GM12878 (cell line): ENCODE data around the gene ARHGEF16. TPM values are rescaled to one million over a fixed set of nuclear protein-coding genes. Genes with fewer than 3 reads are reported as not detected.

Experiments used
- ATAC-seq: fragments of 200-7000 bp; cut with Tn5 transposase; 3 replicates; pipeline ENCODE4 v1.9.1; 2020; ENCODE audit warnings: mild to moderate bottlenecking, moderate library complexity
- BruUV-seq: library from RNA; stranded (reverse); fragments of 400-500 nt; replicated peaks from 2 replicates; lab custom pipeline; 2021; lab: Mats Ljungman, UMichigan
- CTCF ChIA-PET: fragments of 300-600 bp; sonication (Branson Sonifier 250); formaldehyde crosslinking; extraction: SDS; loops from one replicate; lab custom pipeline; 2021; ENCODE audit warnings: inconsistent platforms; lab: Yijun Ruan, JAX
- POLR2A ChIA-PET: fragments of 350-600 bp; formaldehyde crosslinking; extraction: SDS; loops from one replicate; lab custom pipeline; 2021; ENCODE audit warnings: inconsistent platforms; lab: Charles Lee
- RAD21 ChIA-PET: fragments of 300-600 bp; sonication (Branson Sonifier 250); formaldehyde crosslinking; loops from one replicate; lab custom pipeline; 2023; ENCODE audit warnings: antibody characterized with exemption; ENCODE audit not compliant: unreplicated experiment; lab: Charles Lee
- SMC1A ChIA-PET: fragments of 300-600 bp; sonication (Branson Sonifier 250); formaldehyde crosslinking; loops from one replicate; lab custom pipeline; 2023; ENCODE audit not compliant: unreplicated experiment, uncharacterized antibody; lab: Charles Lee
- DNase-seq: peaks from one replicate; pipeline ENCODE4 v3.0.0-alpha.2; 2011; ENCODE audit warnings: low read depth, low spot score
- FAIRE-seq: peaks from 3 replicates; lab custom pipeline; 2011; peaks lifted over from hg19 to GRCh38; lab: Jason Lieb, UNC
- H2AFZ ChIP-seq: 2 replicates; pipeline ENCODE4 v1.6.0; 2011; ENCODE audit warnings: low read depth, low read length, control low read depth; ENCODE audit not compliant: control insufficient read depth
- H3K27ac ChIP-seq: 2 replicates; pipeline ENCODE4 v1.5.1; 2011; ENCODE audit warnings: control low read depth; ENCODE audit not compliant: control insufficient read depth, insufficient read depth
- H3K27me3 ChIP-seq, 2 experiments: replicated peaks in 1 of 2; 2 replicates each; pipeline versions ENCODE4 v1.6.0 to v1.6.1; 2011; ENCODE audit warnings: low read length in 1 of 2; ENCODE audit not compliant: control insufficient read depth in 2 of 2, insufficient read depth in 2 of 2
- H3K36me3 ChIP-seq, 2 experiments: 2 replicates each; pipeline ENCODE4 v1.5.1; 2011; ENCODE audit warnings: low read length in 1 of 2; ENCODE audit not compliant: control insufficient read depth in 2 of 2, insufficient read depth in 2 of 2
- H3K4me1 ChIP-seq: 2 replicates; pipeline ENCODE4 v1.6.1; 2011; ENCODE audit warnings: mild to moderate bottlenecking, low read length, moderate library complexity, mixed read lengths; ENCODE audit not compliant: control insufficient read depth, insufficient read depth
- H3K4me2 ChIP-seq: 2 replicates; pipeline ENCODE4 v1.6.0; 2011; ENCODE audit warnings: control low read depth; ENCODE audit not compliant: control insufficient read depth, insufficient read depth
- H3K4me3 ChIP-seq: fragments of 200-600 bp; sonication (generic); 2 replicates; pipeline ENCODE4 v1.5.1; 2016
- H3K79me2 ChIP-seq: 2 replicates; pipeline ENCODE4 v1.6.0; 2011; ENCODE audit warnings: low read length; ENCODE audit not compliant: control insufficient read depth, insufficient read depth
- H3K9ac ChIP-seq: 2 replicates; pipeline ENCODE4 v1.8.0; 2011; ENCODE audit warnings: low read length, control low read depth, mixed read lengths; ENCODE audit not compliant: control insufficient read depth, insufficient read depth
- H3K9me3 ChIP-seq: replicated peaks from 3 replicates; pipeline ENCODE4 v1.5.1; 2011; ENCODE audit warnings: mild to moderate bottlenecking, low read length; ENCODE audit not compliant: control insufficient read depth, insufficient read depth
- H4K20me1 ChIP-seq: 2 replicates; pipeline ENCODE4 v1.6.0; 2011; ENCODE audit not compliant: control insufficient read depth, insufficient read depth
- ESRRA ChIP-seq: IDR thresholded peaks from 2 replicates; pipeline ENCODE4 v1.6.1; 2012; ENCODE audit warnings: mild to moderate bottlenecking, low read length, improper control_type of control experiment
- KDM1A ChIP-seq: fragments of 200-600 bp; sonication (generic); IDR thresholded peaks from 2 replicates; pipeline ENCODE4 v1.6.1; 2016; ENCODE audit warnings: borderline replicate concordance
- NFYA ChIP-seq: IDR thresholded peaks from 2 replicates; pipeline ENCODE4 v1.6.1; 2011; ENCODE audit warnings: low read depth, mild to moderate bottlenecking, low read length, improper control_type of control experiment, borderline replicate concordance
- RELA ChIP-seq: fragments of 450-650 bp; IDR thresholded peaks from 2 replicates; pipeline ENCODE4 v1.8.0; 2014; ENCODE audit warnings: borderline replicate concordance; ENCODE audit not compliant: partially characterized antibody
- SIN3A ChIP-seq: IDR thresholded peaks from 2 replicates; pipeline ENCODE4 v1.6.1; 2012; ENCODE audit warnings: low read depth, low read length, improper control_type of control experiment
- SUPT20H ChIP-seq: IDR thresholded peaks from 2 replicates; pipeline ENCODE4 v1.6.1; 2011; ENCODE audit warnings: low read depth, mild to moderate bottlenecking, low read length, moderate library complexity, borderline replicate concordance; ENCODE audit not compliant: control insufficient read depth
- ZBTB33 ChIP-seq: fragments of 450-650 bp; IDR thresholded peaks from 2 replicates; pipeline ENCODE4 v1.6.1; 2017; ENCODE audit warnings: mild to moderate bottlenecking
- WGBS: methylation state at CpG from one replicate; pipeline ENCODE4 v1.1.6; 2016; ENCODE audit warnings: low lambda C conversion rate; ENCODE audit not compliant: insufficient replicate concordance, insufficient coverage; ENCODE audit errors: missing lambda C conversion rate; 5-methylcytosine and 5-hydroxymethylcytosine counted together
- in situ Hi-C: fragments of 300-500 bp; cut with MboI; formaldehyde crosslinking; loops from 9 replicates; pipeline ENCODE4 v1.14.3; 2018; ENCODE audit warnings: mixed read lengths
- intact Hi-C: fragments of 100-400 bp; cut with micrococcal nuclease; formaldehyde crosslinking; loops from one replicate; pipeline ENCODE4 v1.14.2; 2022; ENCODE audit not compliant: unreplicated experiment
- polyA plus RNA-seq, 11 experiments: library from polyadenylated mRNA; depleted of rRNA in 4 of 11; unstranded in 6 of 11; stranded (reverse) in 5 of 11; fragments of >200 nt; fragmentation: Nextera tagmentation in 4 of 11; fragmentation: Illumina TruSeq in 1 of 11; extraction: Ambion mirVana in 4 of 11; extraction: Trizol in 1 of 11; gene quantifications; 1 replicate in 1 of 11; 2 replicates in 10 of 11; pipeline versions ENCODE4 v1.2.1 to v1.2.3, GENCODE V29; 2011 to 2016; ENCODE audit warnings: inconsistent platforms in 2 of 11, missing spikeins in 2 of 11, low read depth in 1 of 11
- total RNA-seq, 4 experiments: library from RNA; depleted of rRNA in 3 of 4; stranded (reverse); fragments of >200 nt in 3 of 4; fragmentation: Illumina TruSeq in 1 of 4; extraction: Trizol in 1 of 4; gene quantifications; 2 replicates each; pipeline versions ENCODE4 v1.2.1 to v1.2.3, GENCODE V29; 2013 to 2021
- TF ChIP-seq, protein P1 (sequence below): fragments of 450-650 bp; IDR thresholded peaks from 2 replicates; pipeline ENCODE4 v1.6.1; 2017; ENCODE audit warnings: antibody characterized with exemption, mild to moderate bottlenecking, moderate library complexity
- TF ChIP-seq, protein P2 (sequence below): IDR thresholded peaks from 2 replicates; pipeline ENCODE4 v1.6.1; 2012; ENCODE audit warnings: low read depth, low read length, improper control_type of control experiment
- TF ChIP-seq, protein P3 (sequence below): fragments of 450-650 bp; IDR thresholded peaks from 2 replicates; pipeline ENCODE4 v1.6.1; 2016; ENCODE audit warnings: mild to moderate bottlenecking
- TF ChIP-seq, protein P4 (sequence below): fragments of 450-650 bp; IDR thresholded peaks from 2 replicates; pipeline ENCODE4 v1.6.1; 2017; ENCODE audit warnings: mild to moderate bottlenecking, moderate library complexity

The ARHGEF16 gene
- total and polyA plus RNA-seq, 10 of the 15 experiments (the other 5 are each of a cell fraction or from before 2014, with no cell fraction given) = not detected

DNA sequence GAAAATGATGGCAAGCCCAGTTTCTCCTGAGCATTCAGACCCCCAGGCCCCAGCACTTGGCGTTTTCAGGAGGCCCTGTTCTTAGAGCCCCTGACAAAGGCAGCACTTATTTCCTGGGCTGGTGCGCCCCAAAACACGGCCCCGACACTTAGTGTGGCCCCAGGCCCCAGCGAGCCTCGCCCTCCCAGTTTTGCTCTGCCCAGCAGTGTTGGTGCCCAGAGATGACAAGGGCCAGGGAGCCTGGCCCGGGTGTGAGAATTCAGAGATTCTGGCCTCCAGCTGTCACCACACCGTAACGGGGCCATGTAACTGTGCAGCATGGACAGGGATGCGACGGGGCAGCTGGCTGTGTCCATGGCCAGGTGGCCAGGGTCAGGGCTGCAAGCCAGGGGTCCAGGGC, 18.0 kb upstream of the ARHGEF16 start (continued):
- TF ChIP-seq, protein P1, sequence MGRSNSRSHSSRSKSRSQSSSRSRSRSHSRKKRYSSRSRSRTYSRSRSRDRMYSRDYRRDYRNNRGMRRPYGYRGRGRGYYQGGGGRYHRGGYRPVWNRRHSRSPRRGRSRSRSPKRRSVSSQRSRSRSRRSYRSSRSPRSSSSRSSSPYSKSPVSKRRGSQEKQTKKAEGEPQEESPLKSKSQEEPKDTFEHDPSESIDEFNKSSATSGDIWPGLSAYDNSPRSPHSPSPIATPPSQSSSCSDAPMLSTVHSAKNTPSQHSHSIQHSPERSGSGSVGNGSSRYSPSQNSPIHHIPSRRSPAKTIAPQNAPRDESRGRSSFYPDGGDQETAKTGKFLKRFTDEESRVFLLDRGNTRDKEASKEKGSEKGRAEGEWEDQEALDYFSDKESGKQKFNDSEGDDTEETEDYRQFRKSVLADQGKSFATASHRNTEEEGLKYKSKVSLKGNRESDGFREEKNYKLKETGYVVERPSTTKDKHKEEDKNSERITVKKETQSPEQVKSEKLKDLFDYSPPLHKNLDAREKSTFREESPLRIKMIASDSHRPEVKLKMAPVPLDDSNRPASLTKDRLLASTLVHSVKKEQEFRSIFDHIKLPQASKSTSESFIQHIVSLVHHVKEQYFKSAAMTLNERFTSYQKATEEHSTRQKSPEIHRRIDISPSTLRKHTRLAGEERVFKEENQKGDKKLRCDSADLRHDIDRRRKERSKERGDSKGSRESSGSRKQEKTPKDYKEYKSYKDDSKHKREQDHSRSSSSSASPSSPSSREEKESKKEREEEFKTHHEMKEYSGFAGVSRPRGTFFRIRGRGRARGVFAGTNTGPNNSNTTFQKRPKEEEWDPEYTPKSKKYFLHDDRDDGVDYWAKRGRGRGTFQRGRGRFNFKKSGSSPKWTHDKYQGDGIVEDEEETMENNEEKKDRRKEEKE = no peak
- no peak for TF ChIP-seq SUPT20H
- TF ChIP-seq ZBTB33 = no peak
- TF ChIP-seq KDM1A = no peak
- TF ChIP-seq, all 136 proteins: peak for 0

DNA sequence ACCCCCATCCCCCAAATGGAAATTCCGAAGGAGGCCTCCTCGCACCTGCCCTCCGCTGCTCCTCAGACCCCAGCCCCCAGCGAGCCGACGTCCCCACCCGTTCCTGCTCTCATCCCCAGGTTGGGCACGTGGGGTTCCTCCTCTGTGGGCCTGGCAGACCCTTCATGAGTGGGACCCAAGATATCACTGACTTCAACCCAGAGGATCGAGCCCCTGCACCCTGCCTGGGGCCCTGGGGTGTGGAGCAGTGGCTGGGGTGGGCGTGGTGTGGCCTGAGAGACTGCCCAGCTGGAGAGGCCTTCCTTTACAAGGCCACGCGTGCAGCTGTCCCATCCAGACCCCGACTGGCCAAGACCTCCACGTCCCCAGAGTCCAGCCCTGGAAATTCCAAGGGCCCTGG, 17.6 kb upstream of the ARHGEF16 start:
- ATAC-seq (no peak), FAIRE-seq (no peak), DNase-seq (no peak)
- Histone ChIP-seq H3K4me3 (no peak overlapping the region), H3K79me2 (no peaks in the 10 kb centered on the region), H4K20me1 (no peaks in the 10 kb centered on the region), H3K36me3 (no peaks in the 10 kb centered on the region), H3K9ac (no peak overlapping the region), H3K27me3 (no peaks in the 10 kb centered on the region), H2AFZ (no peak overlapping the region), H3K4me1 (no peaks in the 10 kb centered on the region), H3K9me3 (no peaks in the 10 kb centered on the region), H3K4me2 (no peak overlapping the region), H3K27ac (no peak overlapping the region)
- ChIA-PET CTCF (no interaction called here), POLR2A (no interaction called here), SMC1A (no interaction called here), RAD21 (no interaction called here)
- intact Hi-C loops = no loop called here
- no TSS peak for BruUV-seq
- WGBS = 58% methylated on average over 13 of the region's 14 CpGs
- in situ Hi-C loops = loop anchor here (10.0 kb wide), 1 partner anchor 62 kb away; no protein-coding TSS in a partner anchor
- TF ChIP-seq, protein P2, sequence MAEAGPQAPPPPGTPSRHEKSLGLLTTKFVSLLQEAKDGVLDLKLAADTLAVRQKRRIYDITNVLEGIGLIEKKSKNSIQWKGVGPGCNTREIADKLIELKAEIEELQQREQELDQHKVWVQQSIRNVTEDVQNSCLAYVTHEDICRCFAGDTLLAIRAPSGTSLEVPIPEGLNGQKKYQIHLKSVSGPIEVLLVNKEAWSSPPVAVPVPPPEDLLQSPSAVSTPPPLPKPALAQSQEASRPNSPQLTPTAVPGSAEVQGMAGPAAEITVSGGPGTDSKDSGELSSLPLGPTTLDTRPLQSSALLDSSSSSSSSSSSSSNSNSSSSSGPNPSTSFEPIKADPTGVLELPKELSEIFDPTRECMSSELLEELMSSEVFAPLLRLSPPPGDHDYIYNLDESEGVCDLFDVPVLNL = no peak
- TF ChIP-seq RELA = no peak
- TF ChIP-seq, protein P3, sequence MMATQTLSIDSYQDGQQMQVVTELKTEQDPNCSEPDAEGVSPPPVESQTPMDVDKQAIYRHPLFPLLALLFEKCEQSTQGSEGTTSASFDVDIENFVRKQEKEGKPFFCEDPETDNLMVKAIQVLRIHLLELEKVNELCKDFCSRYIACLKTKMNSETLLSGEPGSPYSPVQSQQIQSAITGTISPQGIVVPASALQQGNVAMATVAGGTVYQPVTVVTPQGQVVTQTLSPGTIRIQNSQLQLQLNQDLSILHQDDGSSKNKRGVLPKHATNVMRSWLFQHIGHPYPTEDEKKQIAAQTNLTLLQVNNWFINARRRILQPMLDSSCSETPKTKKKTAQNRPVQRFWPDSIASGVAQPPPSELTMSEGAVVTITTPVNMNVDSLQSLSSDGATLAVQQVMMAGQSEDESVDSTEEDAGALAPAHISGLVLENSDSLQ = no peak
- TF ChIP-seq, protein P4, sequence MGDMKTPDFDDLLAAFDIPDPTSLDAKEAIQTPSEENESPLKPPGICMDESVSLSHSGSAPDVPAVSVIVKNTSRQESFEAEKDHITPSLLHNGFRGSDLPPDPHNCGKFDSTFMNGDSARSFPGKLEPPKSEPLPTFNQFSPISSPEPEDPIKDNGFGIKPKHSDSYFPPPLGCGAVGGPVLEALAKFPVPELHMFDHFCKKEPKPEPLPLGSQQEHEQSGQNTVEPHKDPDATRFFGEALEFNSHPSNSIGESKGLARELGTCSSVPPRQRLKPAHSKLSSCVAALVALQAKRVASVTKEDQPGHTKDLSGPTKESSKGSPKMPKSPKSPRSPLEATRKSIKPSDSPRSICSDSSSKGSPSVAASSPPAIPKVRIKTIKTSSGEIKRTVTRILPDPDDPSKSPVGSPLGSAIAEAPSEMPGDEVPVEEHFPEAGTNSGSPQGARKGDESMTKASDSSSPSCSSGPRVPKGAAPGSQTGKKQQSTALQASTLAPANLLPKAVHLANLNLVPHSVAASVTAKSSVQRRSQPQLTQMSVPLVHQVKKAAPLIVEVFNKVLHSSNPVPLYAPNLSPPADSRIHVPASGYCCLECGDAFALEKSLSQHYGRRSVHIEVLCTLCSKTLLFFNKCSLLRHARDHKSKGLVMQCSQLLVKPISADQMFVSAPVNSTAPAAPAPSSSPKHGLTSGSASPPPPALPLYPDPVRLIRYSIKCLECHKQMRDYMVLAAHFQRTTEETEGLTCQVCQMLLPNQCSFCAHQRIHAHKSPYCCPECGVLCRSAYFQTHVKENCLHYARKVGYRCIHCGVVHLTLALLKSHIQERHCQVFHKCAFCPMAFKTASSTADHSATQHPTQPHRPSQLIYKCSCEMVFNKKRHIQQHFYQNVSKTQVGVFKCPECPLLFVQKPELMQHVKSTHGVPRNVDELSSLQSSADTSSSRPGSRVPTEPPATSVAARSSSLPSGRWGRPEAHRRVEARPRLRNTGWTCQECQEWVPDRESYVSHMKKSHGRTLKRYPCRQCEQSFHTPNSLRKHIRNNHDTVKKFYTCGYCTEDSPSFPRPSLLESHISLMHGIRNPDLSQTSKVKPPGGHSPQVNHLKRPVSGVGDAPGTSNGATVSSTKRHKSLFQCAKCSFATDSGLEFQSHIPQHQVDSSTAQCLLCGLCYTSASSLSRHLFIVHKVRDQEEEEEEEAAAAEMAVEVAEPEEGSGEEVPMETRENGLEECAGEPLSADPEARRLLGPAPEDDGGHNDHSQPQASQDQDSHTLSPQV = no peak
- TF ChIP-seq NFYA = no peak
- TF ChIP-seq SIN3A = no peak
- no peak for TF ChIP-seq ESRRA
